Ureter (tissue), 1 donor: ENCODE data around the gene STAT3. TPM values are rescaled to one million over a fixed set of nuclear protein-coding genes. Genes with fewer than 3 reads are reported as not detected.
A peak's percentile ranks its signal among the peaks of the same experiment; 100 is the strongest.
"Not testable (repeated sequence)": the region's sequence is repeated elsewhere in the genome, so short reads cannot be mapped to it uniquely, and the experiment has no call there.

Source experiments
- DNase-seq: peaks from one replicate; pipeline ENCODE4 v3.0.0-alpha.2; 2020; ENCODE audit warnings: low spot score
- total RNA-seq: library from RNA; stranded (reverse); gene quantifications from one replicate; pipeline ENCODE4 v1.2.4, GENCODE V29; 2023
- donor health status: DM: yes; HTN: yes; CAD: no.

The STAT3 gene
- total RNA-seq, 1 donor from 2014 or later, result 295 TPM

DNA sequence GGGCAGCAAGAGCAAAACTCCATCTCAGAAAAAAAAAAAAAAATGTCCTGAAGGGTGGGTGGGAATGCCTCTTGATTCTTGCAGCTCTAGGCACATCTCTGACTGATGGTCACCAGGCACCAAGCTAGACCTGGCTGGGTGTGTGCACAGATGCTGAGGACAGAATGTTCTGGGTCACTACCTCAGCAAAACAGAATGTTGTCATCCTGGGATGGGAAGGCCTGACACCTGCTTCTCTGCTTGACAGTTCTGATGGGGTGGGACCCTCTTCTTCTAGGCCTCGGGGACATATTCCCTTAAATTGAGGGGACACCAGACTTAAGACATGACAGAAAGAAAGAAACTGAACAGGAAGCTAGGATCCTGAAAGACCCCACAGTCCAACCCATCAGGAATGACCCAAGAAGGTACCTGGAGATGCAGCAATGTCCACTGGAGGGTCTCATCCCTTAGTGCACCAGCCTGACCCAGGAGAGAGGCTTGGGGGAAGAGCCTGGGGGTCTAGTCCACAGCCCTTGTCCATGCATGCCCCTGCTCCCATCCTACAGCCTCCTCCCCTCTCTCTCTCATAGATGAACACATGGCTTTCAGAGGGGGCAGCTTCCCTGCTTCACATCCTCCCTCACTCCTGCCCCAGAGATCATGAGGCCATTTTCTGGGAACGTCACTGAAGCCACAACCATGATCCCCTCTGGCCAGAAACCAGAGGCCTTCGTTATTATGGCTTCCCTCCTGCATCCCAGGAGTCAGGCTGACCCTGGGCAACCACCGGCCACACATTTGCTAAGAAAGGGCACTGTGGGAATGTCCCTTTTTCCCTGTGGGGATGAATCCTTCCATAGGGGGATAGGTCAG lies 108.2 kb downstream of the STAT3 start:
- no peak for DNase-seq

DNA sequence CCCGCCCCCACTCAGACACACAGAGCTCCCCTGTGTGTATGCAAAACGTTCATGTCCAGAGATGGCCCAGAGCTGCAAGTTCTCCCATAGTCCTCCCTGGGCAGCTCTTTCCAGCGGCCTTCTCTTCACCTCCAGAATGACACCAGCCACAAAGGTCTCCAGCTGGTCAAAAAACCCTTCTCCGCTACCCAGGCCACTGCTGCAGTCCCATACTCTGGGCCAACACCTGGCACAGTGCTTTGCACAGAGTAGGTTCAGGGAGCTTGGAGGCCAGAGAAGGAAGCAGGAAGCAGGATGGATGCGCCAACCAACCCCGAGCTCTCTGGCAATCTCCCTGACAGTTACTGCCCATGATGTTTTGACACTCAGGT lies 110.9 kb downstream of the STAT3 start:
- DNase-seq, result no peak

DNA sequence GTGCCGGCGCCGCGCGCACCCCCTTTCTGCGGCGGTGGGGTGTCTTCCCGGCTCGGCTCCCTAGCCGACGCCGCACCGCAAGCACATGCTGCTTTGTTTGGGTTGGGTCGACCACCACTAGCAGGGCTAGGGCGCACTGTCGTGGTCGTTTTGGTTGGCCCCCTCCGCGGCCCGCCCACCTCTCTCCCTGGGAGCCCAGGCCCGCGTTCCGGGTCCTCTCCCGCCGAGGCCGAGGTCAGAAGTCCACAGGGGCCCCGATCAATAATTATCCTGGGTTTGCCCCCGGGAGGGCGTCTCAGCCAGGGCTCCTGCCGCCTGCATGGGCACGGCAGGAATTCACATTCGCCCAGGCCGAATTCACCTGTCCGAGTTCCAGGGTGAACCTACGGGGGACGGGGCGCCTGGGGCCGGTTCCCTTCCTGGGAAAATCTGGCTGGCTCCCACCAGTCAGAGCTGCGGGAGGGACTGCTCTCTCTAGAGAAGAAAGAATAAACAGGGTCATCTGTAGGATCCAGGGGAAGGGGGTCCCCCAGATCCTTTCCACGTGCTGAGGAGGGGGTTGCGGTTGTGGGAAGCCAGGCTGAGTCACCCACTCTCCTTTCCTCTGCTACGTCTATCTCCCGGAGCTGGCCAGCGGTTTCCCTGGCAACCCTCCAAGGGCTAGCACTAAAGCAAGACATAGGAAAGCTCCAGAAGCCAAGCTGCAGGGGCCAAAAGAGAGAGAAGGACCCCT lies 111.5 kb downstream of the STAT3 start:
- DNase-seq, result peak; percentile 76

DNA sequence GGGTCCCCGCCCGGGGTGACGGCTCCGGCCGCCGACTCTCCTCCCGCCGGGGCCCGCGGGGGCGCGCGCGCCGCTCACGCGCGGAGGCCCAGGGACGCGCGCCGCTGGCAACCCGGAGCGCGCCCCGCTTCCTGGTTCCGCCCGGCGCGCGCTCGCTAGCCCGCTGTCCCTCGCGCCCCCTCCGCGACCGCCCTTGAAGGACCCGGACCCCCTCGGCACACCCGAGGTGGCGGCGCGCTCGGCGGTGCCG lies 112.0 kb downstream of the STAT3 start, which contains the start of gene STAT5B:
TSS of gene STAT5B (minus strand) at position 33 of the 250 bp plus-strand sequence. CDS start 44,264 bp downstream, outside the sequence.
- peak; percentile 60 for DNase-seq

DNA sequence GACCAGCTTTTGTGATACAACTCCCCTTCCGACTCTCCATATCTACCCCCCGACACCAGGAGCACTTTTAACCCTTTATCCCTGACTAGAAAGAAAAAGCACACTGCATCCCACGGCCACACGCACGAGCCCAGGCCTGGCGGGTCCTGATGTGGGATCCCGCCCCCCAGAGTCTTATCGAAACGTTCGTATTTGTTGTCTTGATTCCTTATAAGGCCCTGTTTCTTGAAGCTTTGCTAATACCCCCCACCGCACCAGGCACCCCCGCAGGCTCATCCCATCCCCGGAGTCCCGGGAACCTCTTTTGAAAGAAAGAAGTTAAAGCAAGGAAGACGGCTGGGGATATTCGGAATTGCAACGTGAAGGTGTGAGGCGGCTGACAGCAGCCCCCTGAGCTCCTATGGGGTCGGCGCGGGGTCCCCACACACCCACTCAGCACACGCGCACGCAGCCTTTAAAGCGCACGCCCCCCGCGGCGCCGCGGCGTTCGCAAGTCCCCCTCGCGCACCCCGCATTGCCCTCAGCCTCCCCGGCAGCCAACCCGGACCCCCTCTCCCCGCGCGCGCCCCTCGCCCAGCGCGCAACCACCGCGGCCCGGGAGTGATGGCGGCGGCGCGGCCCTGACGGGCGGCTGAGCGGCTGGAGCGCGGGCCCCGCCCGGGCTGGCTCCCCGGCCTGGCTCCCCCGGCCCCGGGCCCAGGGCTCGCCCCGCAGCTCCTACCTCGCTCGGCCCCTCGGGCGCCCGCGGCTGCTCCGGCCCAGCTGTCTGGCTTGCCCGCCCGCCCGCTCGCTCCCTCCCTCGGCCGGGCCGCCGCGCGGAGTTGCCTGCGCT lies 112.5 kb downstream of the STAT3 start:
- no peak for DNase-seq

DNA sequence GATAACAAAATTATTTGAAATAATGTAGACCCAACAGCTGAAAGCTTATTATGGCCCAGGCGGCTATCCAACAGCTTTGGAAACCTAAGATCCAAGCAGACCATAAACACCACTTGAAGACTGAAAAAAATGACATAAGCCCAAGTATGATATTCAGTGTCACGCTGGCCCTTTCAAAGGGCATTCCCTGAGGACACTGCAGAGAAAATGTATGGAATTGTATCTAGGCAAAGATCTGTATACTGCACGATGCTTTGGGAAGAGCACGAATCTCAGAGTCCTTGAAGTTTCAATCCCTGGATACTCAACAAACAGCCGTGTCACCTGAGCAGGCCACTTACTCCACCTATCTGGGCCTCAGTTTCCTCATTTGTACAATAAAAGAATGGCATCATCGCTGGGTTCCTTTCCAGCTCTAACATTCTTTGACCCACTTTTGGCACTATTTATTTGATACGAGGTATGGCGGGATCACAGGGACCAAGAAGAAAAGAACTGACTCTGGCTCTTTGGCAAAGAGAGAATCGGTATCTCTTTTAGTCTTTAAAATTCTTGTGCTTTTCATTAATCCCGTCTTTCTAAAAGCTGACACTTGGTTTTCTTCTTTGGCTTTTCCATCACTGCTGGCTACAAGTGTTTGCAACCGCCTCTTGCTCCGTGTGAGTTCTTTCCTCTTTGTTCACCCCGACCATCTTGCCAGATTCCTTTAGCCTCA lies 113.3 kb downstream of the STAT3 start:
- no peak for DNase-seq

DNA sequence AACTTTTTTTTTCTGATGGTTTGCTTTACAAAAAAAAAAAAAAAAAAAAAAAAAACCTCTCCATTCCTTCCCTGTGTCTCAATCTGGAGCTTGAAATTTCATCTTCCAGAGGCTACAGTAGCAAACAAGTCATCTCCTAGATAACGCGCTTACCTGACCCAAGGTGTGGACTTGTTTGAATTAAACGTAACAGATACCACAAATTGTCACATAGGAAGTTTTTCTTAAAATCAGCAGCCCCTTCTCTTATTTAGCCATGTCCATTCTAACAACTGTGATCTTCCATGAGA lies 114.0 kb downstream of the STAT3 start:
- DNase-seq, result no peak

DNA sequence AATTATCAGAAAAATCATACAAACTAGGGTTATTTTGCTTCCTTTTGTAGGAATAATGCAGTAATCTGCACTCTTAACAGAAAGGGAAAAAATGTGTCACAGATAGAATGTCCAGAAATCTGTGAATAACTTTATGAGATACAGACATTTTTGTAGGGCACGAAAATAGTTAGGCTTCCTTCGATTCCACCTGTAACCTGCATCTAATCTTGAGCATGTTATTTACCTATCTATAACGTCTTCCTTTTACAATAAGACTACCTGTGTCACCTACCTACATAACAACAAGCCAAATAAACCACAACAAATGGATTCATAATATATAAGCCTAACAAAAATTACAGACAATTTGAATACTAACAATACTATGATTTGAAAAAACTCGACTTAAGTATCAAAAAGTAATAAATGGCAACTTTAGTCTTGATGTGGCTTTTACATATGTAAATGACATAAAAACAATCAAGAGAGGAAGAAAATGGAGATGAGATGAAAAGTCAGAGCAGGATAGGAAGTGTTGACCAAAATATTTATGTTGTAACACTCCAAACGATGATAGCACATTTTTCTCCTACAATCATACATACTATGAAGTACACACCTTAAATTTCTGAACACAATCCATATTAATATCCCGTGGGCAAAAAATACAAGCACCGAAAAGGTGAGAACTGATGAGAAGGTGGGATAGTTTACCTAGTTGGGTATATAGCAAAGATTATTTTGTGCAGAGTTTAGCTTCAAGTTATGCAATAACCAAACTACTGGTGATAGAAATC lies 114.6 kb downstream of the STAT3 start:
- no peak for DNase-seq

DNA sequence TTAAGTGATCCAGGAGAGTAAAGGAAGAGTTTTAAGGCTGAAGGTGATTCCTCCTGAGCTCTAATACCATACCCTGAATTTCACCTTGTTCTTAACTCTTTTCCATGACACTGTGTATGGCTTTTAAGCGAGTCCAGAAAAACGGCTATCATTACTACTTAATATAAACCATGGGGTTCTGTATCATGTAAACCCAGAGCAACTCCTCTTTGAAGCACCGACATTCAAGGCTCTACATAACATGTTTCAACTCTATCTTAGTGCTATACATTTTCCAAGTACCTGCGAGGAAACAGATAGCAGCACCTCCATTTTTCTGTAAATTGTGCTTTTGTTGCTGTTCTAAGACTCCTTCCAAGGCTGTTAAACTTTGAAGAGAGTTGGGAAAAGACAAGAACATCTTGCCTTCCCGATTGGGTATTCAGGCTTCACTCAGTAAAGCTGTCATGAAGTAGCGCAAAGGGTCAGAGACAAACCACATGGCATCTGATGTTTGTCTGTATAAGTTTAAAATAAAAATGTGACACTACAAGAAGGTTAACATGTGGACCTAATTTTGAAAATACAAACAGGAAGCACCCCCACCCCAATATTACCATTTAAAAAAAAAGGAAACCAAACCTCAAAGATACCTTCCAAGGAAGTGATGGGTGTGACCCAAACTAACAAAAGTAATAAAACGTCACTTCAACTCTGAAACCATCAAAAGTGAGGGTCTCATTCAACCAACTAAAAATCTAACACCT lies 115.9 kb downstream of the STAT3 start:
- DNase-seq, result no peak

DNA sequence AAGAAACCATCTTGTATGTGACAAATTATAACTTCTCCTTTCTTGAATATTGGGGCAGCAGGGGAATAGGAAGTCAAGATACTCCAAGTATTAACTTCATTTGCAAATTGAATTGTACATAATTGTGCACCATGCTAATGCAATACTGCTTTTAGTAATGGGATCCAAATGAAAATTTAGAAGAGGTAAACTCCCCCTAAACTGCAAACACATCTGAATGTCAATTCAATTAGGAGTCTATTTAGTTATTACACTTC lies 116.5 kb downstream of the STAT3 start:
- DNase-seq, result no peak

DNA sequence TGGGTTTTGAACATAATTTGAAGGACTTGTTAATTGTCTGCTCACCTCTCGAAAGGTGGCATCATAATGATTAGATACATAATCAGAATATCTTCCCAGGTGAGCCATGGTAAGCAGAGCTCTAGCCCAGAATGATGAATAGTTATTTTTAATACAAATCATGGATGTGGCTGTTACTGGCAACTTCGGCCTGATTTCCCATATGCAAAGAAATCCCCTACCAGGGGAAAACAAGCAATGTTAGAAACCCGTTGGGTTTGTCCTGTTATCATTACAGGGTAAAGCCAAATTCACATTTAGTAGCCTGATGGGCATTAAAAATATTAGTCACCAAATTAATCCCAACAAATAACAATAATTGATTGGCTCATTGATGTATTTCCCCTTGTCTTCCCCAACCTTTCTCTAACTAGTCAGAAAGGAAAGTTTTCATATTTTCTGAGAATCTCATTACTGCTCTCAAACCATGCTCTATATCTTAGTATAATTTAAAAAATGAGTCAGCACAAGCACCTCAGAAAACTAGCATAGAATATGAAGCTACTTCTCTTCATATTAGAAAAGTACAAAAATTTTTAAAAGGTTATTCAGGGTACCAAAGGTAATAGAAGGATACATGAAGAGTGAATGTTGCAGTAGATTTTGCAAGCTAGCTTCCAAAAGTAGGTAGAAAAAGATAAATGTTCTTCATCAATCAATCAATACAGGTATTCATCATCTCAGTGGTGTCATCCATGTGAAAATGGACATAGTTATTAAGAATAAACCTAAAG lies 117.0 kb downstream of the STAT3 start:
- no peak for DNase-seq

DNA sequence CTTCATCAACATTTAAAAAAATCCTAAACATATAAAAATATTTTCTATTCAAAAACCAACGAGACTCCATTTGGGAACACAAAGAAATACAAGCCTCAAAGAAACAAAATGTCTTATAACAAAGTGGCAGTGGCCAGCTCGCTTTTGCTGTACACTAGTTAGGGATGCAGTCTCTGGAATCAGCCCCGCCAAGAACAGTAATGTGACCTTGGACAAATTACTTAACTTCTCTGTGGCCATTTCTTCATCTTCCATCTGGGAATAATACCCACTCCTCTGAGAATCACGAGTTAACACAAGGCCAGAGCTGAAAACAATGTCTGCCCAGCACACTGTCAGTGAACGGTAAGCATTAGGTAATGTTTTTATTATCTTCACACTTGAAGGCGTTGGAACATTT lies 117.6 kb downstream of the STAT3 start:
- DNase-seq, result no peak

DNA sequence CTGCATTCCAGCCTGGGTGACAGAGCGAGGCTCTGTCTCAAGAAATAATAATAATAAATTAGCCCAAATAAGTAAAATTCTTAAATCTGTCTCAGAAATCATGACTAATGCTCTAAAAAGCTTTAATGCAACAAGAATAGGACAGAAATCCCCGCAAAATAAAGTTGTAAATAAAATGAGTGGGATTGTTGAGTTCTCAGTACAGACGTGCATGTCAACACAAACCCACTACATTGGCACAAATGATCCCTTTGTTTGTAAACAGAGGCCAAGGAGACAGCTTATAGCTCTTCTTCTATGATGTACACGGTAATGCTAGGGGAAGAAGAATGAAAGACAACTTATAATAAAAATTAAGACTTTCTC lies 118.1 kb downstream of the STAT3 start:
- no peak for DNase-seq

DNA sequence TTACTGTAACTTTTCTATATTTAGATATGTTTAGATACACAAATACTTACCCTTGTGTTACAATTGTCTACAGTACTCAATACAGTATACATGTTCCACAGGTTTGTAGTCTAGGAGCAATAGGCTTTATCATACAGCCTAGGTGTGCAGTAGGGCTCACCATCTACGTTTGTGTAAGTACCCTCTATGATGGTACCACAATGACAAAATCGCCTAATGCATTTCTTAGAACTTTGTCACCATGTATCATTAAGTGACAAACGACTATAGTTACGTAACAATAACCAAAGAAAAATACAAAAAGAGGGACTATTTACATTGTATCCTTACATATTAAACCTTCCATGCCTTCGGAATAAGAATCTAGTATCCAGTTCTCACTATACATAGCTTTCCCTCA lies 120.0 kb downstream of the STAT3 start:
- DNase-seq, result no peak

DNA sequence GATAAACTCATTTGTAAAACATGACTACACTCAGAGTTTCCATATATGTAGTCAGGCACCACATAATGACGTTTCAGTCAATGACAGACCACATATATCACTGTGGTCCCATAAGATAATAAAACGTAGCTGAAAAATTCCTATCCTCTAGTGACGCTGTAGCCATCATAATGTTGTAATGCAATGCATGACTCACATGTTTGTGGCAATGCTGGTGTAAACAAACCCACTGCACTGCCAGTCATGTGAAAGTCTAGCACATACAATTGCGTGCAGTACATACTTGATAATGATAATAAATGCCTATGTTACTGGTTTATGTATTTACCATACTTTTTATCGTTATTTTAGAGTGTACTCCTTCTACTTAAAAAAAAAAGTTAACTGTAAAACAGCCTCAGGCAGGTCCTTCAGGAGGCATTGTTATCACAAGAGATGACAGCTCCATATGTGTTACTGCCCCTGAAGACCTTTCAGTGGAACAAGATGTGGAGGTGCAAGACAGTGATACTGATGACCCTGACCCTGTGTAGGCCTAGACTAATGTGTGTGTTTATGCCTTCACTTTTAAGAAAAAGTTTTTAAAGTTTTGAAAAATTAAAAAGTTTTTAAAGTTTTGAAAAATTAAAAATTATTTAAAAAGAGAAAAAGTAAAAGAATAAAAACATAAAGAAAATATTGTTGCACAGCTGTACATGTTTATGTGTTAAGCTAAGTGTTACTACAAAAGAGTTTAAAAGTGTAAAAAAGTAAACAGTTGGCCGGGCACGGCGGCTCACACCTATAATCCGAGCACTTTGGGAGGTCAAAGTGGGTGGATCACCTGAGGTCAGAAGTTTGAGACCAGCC lies 121.1 kb downstream of the STAT3 start:
- no peak for DNase-seq

DNA sequence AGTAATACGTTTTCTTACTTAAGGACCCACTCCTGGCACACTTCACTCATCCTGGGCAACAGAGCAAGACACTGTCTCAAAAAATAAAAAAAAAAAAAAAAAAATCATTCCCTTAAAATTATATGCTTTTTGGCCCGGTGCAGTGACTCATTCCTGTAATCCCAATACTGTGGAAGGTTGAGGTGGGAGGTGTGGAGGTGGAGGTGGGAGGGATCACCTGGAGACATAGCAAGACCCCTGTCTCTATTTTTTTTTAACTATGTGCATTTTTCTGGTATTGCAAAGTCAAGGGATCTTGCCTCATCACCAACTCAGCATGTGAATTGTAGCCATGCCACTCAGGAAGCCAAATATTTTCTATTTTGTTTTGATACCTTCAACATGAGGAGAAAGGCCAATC lies 121.8 kb downstream of the STAT3 start:
- DNase-seq, result no peak

DNA sequence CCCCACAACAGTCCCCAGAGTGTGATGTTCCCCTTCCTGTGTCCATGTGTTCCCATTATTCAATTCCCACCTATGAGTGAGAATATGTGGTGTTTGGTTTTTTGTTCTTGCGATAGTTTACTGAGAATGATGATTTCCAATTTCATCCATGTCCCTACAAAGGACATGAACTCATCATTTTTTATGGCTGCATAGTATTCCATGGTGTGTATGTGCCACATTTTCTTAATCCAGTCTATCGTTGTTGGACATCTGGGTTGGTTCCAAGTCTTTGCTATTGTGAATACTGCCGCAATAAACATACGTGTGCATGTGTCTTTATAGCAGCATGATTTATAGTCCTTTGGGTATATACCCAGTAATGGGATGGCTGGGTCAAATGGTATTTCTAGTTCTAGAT lies 123.9 kb downstream of the STAT3 start:
- not testable (repeated sequence) for DNase-seq
